Parathyroid adenoma (tissue), 2 donors: ENCODE results near the gene C9orf43.
"Not testable (repeated sequence)": the region's sequence is repeated elsewhere in the genome, so short reads cannot be mapped to it uniquely, and the experiment has no call there.

Source experiments
- H2AFZ ChIP-seq: fragments of 300-600 bp; sonication (generic); one replicate; pipeline ENCODE4 v1.7.0; 2017; ENCODE audit warnings: antibody characterized with exemption, mild to moderate bottlenecking
- H3K27ac ChIP-seq: fragments of 300-600 bp; sonication (generic); one replicate; pipeline ENCODE4 v1.7.0; 2017
- H3K27me3 ChIP-seq: fragments of 300-600 bp; sonication (generic); one replicate; pipeline ENCODE4 v1.7.0; 2017; ENCODE audit warnings: low read length; ENCODE audit not compliant: control insufficient read depth, insufficient read depth
- H3K36me3 ChIP-seq: fragments of 300-600 bp; sonication (generic); one replicate; pipeline ENCODE4 v1.7.0; 2017; ENCODE audit warnings: low read length; ENCODE audit not compliant: control insufficient read depth, insufficient read depth
- H3K4me1 ChIP-seq: fragments of 300-600 bp; sonication (generic); one replicate; pipeline ENCODE4 v1.7.0; 2017; ENCODE audit warnings: control low read depth
- H3K4me2 ChIP-seq: fragments of 300-600 bp; sonication (generic); one replicate; pipeline ENCODE4 v1.7.0; 2017; ENCODE audit warnings: low read length
- H3K4me3 ChIP-seq: fragments of 300-600 bp; sonication (generic); one replicate; pipeline ENCODE4 v1.7.0; 2017; ENCODE audit warnings: low read depth, low read length
- H3K79me2 ChIP-seq: fragments of 300-600 bp; sonication (generic); one replicate; pipeline ENCODE4 v1.7.0; 2017; ENCODE audit warnings: control low read depth
- H3K9ac ChIP-seq: fragments of 300-600 bp; sonication (generic); one replicate; pipeline ENCODE4 v1.7.0; 2017; ENCODE audit warnings: mild to moderate bottlenecking
- H3K9me3 ChIP-seq: fragments of 300-600 bp; sonication (generic); one replicate; pipeline ENCODE4 v1.7.0; 2017; ENCODE audit warnings: low read length; ENCODE audit not compliant: control insufficient read depth
- TF ChIP-seq, protein P1 (sequence below): fragments of 300-600 bp; sonication (generic); IDR thresholded peaks from one replicate; pipeline ENCODE4 v1.7.0; 2017; ENCODE audit warnings: antibody characterized with exemption, mild to moderate bottlenecking
- donor health status: primary hyperparathyroidism.

C9orf43 gene, protein sequence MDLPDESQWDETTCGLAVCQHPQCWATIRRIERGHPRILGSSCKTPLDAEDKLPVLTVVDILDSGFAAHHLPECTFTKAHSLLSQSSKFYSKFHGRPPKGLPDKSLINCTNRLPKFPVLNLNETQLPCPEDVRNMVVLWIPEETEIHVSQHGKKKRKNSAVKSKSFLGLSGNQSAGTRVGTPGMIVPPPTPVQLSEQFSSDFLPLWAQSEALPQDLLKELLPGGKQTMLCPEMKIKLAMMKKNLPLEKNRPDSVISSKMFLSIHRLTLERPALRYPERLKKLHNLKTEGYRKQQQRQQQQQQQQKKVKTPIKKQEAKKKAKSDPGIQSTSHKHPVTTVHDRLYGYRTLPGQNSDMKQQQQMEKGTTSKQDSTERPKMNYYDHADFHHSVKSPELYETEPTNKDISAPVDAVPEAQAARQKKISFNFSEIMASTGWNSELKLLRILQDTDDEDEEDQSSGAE

DNA sequence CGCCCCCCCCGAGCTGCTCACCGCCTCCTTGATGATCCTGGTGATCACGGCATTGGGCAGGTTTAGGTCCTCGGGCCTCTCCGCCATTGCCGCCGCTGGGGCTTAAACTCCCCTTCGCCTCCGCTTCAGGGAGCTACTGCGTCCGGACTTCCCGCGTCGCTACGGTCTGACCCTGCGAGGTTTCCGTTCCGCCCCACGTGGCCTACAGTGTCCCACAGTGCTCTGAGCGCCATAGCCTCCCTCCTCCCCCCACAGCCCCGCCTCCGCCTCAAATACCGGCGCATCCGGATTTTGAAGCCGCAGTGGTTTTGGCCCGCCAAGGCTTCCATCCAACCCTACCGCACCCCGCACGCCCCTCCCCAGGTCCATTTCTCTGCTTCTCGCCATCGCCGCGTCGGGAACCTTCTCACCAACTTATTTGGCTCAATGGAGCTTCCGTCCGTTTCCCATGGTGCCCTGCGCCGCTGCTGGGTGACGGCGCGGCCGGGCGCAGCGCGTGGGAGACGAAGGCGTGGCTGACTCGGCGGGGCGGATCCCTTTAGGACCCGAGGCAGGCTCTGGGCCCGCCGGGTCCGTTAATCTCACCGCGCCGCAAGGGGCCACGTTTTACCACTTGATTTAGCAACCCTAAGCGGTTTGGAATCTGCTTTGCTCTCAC, at the start of gene C9orf43, which contains the start of gene POLE3:
C9orf43 (plus strand) TSS at position 541 of the 658 bp plus-strand sequence. CDS start 2,747 bp downstream, outside the sequence.
POLE3 (minus strand) TSS at position 469 of the 658 bp plus-strand sequence; CDS start at position 87, 382 bp downstream.
- H3K9ac ChIP-seq, result peak within 1 kb of the TSS; percentile 67
- peak within 1 kb of the TSS; percentile 89 for H3K4me2 ChIP-seq
- peak within 1 kb of the TSS; percentile 93 for H2AFZ ChIP-seq
- H3K27me3 ChIP-seq, result no peaks in the 10 kb centered on the region
- peak within 1 kb of the TSS; percentile 97 for H3K27ac ChIP-seq
- peak within 1 kb of the TSS; percentile 99 for H3K4me3 ChIP-seq
- peaks cover 6% of the 10 kb centered on the region for H3K4me1 ChIP-seq
- H3K9me3 ChIP-seq, result no peaks in the 10 kb centered on the region
- no peaks in the 10 kb centered on the region for H3K79me2 ChIP-seq
- TF ChIP-seq, protein P1, sequence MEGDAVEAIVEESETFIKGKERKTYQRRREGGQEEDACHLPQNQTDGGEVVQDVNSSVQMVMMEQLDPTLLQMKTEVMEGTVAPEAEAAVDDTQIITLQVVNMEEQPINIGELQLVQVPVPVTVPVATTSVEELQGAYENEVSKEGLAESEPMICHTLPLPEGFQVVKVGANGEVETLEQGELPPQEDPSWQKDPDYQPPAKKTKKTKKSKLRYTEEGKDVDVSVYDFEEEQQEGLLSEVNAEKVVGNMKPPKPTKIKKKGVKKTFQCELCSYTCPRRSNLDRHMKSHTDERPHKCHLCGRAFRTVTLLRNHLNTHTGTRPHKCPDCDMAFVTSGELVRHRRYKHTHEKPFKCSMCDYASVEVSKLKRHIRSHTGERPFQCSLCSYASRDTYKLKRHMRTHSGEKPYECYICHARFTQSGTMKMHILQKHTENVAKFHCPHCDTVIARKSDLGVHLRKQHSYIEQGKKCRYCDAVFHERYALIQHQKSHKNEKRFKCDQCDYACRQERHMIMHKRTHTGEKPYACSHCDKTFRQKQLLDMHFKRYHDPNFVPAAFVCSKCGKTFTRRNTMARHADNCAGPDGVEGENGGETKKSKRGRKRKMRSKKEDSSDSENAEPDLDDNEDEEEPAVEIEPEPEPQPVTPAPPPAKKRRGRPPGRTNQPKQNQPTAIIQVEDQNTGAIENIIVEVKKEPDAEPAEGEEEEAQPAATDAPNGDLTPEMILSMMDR, result no peak
- no peaks in the 10 kb centered on the region for H3K36me3 ChIP-seq

DNA sequence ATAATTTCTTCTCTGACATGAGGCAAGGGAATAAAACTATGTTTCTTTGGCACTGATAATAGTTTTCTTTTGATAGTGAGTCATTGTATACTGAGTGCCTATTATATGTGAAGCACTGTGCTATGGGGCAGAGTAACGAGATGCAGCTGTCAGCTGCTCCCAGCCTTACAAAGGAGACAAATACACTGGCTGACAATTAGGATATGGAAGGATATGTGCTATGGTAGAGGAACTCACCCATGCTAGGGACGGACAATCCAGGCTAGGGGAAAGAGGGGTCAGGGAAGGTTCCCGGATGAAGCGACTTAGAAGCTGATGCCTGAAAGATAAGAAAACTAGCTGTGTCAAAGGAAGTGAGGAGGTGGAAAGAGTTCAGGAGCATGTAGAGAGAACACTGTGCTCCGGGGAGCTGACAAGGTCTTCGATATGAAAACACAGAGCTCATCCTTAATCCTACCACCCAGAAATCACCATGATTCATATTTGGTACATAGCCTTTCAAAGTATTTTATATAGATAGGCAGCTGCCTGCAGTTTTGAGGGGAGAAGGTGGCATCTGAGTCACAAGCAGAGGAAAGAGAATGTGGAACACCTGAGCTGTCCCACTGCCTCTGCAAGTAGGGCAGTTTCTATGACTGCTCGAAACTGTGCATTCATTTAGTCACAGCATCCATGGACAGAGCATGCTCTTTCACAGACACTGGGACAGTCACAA, 49.1 kb upstream of the C9orf43 start:
- no peak overlapping the region for H2AFZ ChIP-seq
- H3K4me3 ChIP-seq, result peak overlapping the region; percentile 27
- H3K9ac ChIP-seq, result no peak overlapping the region
- no peaks in the 10 kb centered on the region for H3K79me2 ChIP-seq
- H3K27ac ChIP-seq, result peak overlapping the region; percentile 95
- H3K27me3 ChIP-seq, result no peaks in the 10 kb centered on the region
- H3K4me2 ChIP-seq, result peak overlapping the region; percentile 47
- TF ChIP-seq, protein P1, result no peak
- peaks cover 3% of the 10 kb centered on the region for H3K36me3 ChIP-seq
- H3K9me3 ChIP-seq, result no peaks in the 10 kb centered on the region
- peaks cover 49% of the 10 kb centered on the region for H3K4me1 ChIP-seq

DNA sequence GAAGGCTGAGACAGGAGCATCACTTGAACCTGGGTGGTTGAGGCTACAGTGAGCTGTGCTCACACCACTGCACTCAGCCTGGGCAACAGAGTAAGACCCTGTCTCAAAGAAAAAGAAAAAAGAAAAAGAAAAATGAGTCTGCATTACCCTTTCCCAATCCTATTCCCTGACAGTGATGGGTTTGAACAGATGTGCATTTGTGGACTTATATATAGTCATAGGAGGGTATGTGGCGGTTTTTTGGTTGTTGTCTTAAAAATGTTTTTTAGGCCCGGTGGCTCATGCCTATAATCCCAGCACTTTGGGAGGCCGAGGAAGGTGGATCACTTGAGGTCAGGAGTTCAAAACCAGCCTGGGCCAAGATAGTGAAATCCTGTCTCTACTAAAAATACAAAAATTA, 47.2 kb upstream of the C9orf43 start:
- Histone ChIP-seq H3K4me1 (peaks cover 54% of the 10 kb centered on the region), H3K27ac (peak overlapping the region; percentile 95), H3K27me3 (no peaks in the 10 kb centered on the region), H3K36me3 (peaks cover 3% of the 10 kb centered on the region), H2AFZ (no peak overlapping the region), H3K4me2 (no peak overlapping the region), H3K4me3 (no peak overlapping the region), H3K9ac (no peak overlapping the region), H3K79me2 (no peaks in the 10 kb centered on the region), H3K9me3 (no peaks in the 10 kb centered on the region)
- TF ChIP-seq, protein P1, result no peak

DNA sequence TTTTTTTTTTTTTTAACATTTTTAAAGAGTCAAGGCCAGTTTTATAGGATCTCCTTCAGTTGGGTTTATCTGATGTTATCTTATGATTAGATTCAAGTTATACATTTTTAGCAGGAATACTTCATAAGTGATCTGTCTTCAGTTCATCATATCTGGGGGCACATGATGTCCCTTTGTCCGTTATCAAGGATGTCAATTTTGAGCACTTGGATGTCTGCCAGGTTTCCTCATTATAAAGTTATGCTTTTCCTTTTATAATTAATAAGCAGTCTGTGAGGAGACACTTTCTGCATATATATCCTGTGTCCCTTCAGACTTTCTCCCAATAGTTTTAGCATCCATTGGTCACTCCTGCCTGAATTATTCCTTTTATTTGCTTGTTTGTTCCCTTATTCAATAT, 45.6 kb upstream of the C9orf43 start:
- Histone ChIP-seq H3K27me3 (no peaks in the 10 kb centered on the region), H3K4me1 (peaks cover 47% of the 10 kb centered on the region), H3K4me3 (no peak overlapping the region), H2AFZ (no peak overlapping the region), H3K27ac (peak overlapping the region; percentile 53), H3K9me3 (no peaks in the 10 kb centered on the region), H3K9ac (no peak overlapping the region), H3K79me2 (no peaks in the 10 kb centered on the region), H3K4me2 (no peak overlapping the region), H3K36me3 (peaks cover 3% of the 10 kb centered on the region)
- TF ChIP-seq, protein P1, result no peak

DNA sequence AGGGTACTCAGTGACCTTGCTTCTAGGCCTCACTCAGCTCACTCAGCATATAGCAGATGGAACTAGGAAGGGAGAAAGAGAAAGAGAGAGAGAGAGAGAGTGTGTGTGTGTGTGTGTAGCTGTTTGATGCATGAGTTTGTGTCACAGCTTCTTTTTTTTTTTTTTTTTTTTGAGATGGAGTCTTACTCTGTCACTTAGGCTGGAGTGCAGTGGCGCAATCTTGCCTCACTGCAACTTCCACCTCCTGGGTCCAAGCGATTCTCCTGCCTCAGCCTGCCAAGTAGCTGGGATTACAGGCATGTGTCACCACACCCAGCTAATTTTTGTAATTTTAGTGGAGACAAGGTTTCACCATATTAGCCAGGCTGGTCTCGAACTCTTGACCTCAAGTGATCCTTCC, 44.9 kb upstream of the C9orf43 start:
- peak overlapping the region; percentile 53 for H3K27ac ChIP-seq
- H3K9me3 ChIP-seq, H3K4me2 ChIP-seq, H3K36me3 ChIP-seq, H3K27me3 ChIP-seq, H3K4me3 ChIP-seq, H3K9ac ChIP-seq, H2AFZ ChIP-seq, H3K79me2 ChIP-seq: not testable (repeated sequence)
- peaks cover 45% of the 10 kb centered on the region for H3K4me1 ChIP-seq
